ENCODE results near the gene FPGT. TPM values are rescaled to one million over a fixed set of nuclear protein-coding genes. Genes with fewer than 3 reads are reported as not detected.

Gene FPGT
- total RNA-seq, 1 donor from 2014 or later = 11.7 TPM

- Mint-ChIP-seq H3K4me3 (ENCODE audit: unreplicated experiment) (no peak overlapping the region), H3K36me3 (ENCODE audit: low read depth, unreplicated experiment) (no peaks in the 10 kb centered on the region), H3K9me3 (ENCODE audit: unreplicated experiment) (no peaks in the 10 kb centered on the region), H3K27me3 (ENCODE audit: unreplicated experiment) (no peaks in the 10 kb centered on the region), H3K27ac (ENCODE audit: unreplicated experiment) (no peak overlapping the region), H3K4me1 (ENCODE audit: unreplicated experiment) (no peaks in the 10 kb centered on the region)
- no peak for DNase-seq (ENCODE audit: low spot score)
- no peak for TF ChIP-seq CTCF (IDR thresholded peaks at IDR 0.05; ENCODE audit: unreplicated experiment)
These were observed 38.4 kb downstream of the FPGT start for GRCh38 chr1:74236440-74236839.

GRCh38 chr1:74237035-74237434, 39.0 kb downstream of the FPGT start:
- H3K36me3 Mint-ChIP-seq (ENCODE audit: low read depth, unreplicated experiment) = no peaks in the 10 kb centered on the region
- H3K4me1 Mint-ChIP-seq (ENCODE audit: unreplicated experiment) = no peaks in the 10 kb centered on the region
- H3K9me3 Mint-ChIP-seq (ENCODE audit: unreplicated experiment) = no peaks in the 10 kb centered on the region
- no peak overlapping the region for H3K4me3 Mint-ChIP-seq (ENCODE audit: unreplicated experiment)
- DNase-seq (ENCODE audit: low spot score) = no peak
- no peak for TF ChIP-seq CTCF (IDR thresholded peaks at IDR 0.05; ENCODE audit: unreplicated experiment)
- H3K27me3 Mint-ChIP-seq (ENCODE audit: unreplicated experiment) = no peaks in the 10 kb centered on the region
- H3K27ac Mint-ChIP-seq (ENCODE audit: unreplicated experiment) = no peak overlapping the region

- Mint-ChIP-seq H3K9me3 (ENCODE audit: unreplicated experiment) (no peaks in the 10 kb centered on the region), H3K27ac (ENCODE audit: unreplicated experiment) (no peak overlapping the region), H3K4me3 (ENCODE audit: unreplicated experiment) (no peak overlapping the region), H3K27me3 (ENCODE audit: unreplicated experiment) (no peaks in the 10 kb centered on the region), H3K36me3 (ENCODE audit: low read depth, unreplicated experiment) (no peaks in the 10 kb centered on the region), H3K4me1 (ENCODE audit: unreplicated experiment) (no peaks in the 10 kb centered on the region)
- DNase-seq (ENCODE audit: low spot score) = no peak
- TF ChIP-seq CTCF (IDR thresholded peaks at IDR 0.05; ENCODE audit: unreplicated experiment) = no peak
These were observed 39.7 kb downstream of the FPGT start for GRCh38 chr1:74237787-74238186.

- no peak for DNase-seq (ENCODE audit: low spot score)
- no peak overlapping the region for H3K4me3 Mint-ChIP-seq (ENCODE audit: unreplicated experiment)
- H3K27me3 Mint-ChIP-seq (ENCODE audit: unreplicated experiment) = no peaks in the 10 kb centered on the region
- H3K36me3 Mint-ChIP-seq (ENCODE audit: low read depth, unreplicated experiment) = peaks cover 4% of the 10 kb centered on the region
- TF ChIP-seq CTCF (IDR thresholded peaks at IDR 0.05; ENCODE audit: unreplicated experiment) = no peak
- H3K9me3 Mint-ChIP-seq (ENCODE audit: unreplicated experiment) = no peaks in the 10 kb centered on the region
- H3K27ac Mint-ChIP-seq (ENCODE audit: unreplicated experiment) = no peak overlapping the region
- no peaks in the 10 kb centered on the region for H3K4me1 Mint-ChIP-seq (ENCODE audit: unreplicated experiment)
These were observed 47.2 kb downstream of the FPGT start for GRCh38 chr1:74245168-74245772.

- Mint-ChIP-seq H3K36me3 (ENCODE audit: low read depth, unreplicated experiment) (peaks cover 4% of the 10 kb centered on the region), H3K4me3 (ENCODE audit: unreplicated experiment) (no peak overlapping the region), H3K27me3 (ENCODE audit: unreplicated experiment) (no peaks in the 10 kb centered on the region), H3K4me1 (ENCODE audit: unreplicated experiment) (no peaks in the 10 kb centered on the region), H3K9me3 (ENCODE audit: unreplicated experiment) (no peaks in the 10 kb centered on the region), H3K27ac (ENCODE audit: unreplicated experiment) (no peak overlapping the region)
- DNase-seq (ENCODE audit: low spot score) = no peak
- no peak for TF ChIP-seq CTCF (IDR thresholded peaks at IDR 0.05; ENCODE audit: unreplicated experiment)
These were observed 48.3 kb downstream of the FPGT start for GRCh38 chr1:74246315-74246714.

Data from endothelial cell (in vitro differentiated cells).